Putamen (tissue), 1 donor: ENCODE results near the gene KBTBD2.
A peak's percentile ranks its signal among the peaks of the same experiment; 100 is the strongest.
"Not testable (repeated sequence)": the region's sequence is repeated elsewhere in the genome, so short reads cannot be mapped to it uniquely, and the experiment has no call there.

Experiments used
- DNase-seq: peaks from one replicate; pipeline ENCODE4 v3.0.0-alpha.2; 2016; ENCODE audit warnings: low spot score

The KBTBD2 gene

DNA sequence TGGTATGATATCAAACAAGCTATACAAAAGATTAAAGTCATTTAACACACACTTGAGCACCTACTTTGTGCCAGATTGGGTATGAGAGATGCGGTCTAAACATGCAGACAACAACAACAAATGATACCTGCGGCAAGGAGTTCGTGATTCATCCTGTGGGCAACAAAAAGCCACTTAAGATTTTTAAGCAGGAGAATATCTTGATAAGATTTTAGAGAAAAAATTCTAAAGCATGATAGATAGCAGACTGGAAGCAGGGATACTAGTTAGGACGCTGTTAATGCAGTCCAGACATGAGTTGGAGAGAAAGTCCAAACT lies 1.6 kb upstream of the KBTBD2 start:
- no peak for DNase-seq

DNA sequence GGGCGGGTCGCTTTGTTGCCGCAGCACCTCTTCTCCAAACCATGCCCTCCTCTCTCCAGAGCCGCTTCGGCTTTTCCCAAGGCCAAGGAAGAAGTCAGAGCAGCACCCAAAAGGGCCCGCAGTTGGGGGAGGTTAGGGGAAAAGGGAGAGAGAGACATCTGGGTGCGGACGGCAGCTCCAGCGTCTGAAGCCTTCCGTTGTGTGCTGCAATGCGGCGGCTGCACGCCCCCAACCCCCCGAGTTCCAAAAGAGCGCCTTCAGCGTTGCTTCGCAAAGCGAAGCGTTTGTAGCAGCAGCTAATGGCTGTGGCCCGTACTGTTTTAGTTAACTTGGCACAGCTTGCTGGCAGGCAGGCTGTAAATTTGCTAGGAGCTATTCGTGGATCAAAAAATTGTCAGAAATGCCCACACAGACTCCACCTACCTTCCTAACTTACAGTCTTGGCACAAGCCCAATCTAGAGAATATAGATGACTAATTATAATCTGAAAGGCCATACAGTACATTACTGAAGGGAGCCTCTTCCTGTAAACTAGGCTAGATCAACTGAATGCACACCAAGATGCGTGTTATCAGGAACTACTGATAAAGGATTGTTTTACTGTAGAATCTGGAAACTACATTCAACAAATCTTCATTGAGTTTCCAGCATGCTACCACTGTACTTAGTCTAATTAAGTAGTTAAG lies 1.1 kb upstream of the KBTBD2 start:
- peak; percentile 70 for DNase-seq

DNA sequence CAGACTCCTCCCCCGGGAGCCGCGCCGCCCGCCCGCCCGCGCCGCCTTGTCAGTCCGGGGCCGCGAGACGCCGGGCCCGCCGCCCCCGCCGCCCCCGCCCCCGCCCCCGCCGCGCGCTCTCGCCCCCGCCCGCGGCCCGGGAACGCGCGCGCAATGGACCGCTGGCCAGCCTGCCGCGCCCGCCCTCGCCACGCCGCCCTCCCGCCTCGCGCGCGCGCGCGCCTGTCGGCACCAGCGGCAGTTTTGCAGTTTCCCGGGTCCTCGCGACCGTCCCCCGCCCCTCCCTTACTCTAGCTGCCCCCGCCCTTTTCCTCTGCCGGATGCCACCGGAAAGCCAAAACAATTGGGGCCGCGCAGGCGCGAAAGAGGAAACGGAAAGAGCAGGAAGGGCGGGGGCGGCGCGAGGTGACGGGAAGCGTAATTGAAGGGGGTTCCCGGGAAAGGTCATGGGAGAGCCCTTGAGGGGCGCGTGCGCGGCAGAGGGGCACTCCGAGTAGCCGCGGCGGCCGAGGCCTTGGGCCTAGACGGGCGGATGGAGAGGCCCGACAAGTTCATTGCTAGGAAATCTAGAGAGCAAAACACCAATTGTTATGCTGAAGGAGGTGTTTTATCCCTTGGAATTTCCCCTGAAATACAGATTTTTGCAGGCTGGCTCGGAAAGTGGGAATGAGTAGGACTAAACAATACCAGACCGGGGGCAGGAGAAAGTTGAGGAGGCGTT lies 400 bp upstream of the KBTBD2 start:
- peak; percentile 96 for DNase-seq

DNA sequence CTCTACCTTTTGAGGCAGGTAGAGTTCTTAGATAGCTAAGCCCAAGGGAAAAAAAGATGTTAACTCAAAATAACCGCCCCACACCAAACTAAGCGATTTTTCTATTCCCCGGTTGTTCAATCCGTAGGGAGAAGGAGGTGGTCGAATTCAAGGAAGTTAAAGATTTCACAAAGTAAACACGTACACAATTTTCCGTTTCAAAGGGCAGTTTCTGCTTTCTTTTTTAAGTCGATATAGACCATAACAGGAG lies 842 bp downstream of the KBTBD2 start:
- peak; percentile 51 for DNase-seq

DNA sequence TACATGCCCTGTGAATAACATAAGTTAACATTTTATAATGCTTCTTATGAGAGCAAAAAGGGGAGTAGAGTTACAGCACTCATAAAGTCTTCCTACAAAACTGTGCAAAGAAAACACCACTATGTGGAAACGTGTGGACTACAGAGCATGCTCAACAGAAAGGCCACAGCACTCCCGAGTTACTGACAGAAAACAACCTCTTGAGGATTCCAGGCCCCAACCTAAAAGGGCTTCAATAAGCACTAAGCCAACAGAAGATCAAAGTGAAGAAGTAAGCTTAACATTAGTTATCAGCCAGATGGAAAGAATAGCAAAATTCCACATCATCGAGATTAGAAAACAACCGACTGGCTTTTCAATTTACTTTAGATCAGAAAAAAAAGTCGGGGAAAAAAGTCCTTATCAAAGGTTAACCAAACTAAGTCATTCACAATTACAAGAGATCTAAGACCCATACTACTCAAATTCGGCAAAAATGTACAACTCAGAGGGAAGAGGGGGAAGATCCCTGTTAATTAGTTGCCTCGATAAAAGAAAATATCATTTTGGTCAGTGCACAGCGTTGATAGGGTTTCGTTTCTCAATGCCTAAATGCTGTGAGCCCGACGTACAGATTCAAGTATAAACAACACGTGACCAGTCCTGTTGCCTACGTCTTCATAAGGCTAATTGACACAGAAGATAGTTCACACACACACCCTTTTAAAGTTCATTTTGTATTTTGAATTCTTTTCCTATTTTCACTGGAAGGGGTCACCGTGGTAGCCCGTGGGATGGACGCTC lies 1.4 kb downstream of the KBTBD2 start:
- peak; percentile 35 for DNase-seq

DNA sequence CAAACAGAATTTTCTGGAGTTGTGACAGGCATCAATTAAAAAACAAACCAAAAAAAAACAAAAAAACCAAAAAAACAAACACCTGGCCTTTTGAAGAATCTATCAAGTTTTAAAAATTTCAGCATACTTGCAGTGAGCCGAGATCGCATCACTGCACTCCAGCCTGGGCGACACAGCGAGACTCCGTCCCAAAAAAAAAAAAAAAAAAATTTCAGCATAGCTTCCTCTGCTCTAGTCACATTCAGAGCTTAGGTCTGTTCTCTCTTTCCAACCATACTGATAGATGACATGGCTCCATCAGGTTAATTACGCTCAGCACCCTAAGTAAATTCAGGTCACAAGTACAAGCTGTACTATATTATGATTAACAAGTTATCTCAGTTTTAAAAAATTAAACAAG lies 3.1 kb downstream of the KBTBD2 start:
- no peak for DNase-seq

DNA sequence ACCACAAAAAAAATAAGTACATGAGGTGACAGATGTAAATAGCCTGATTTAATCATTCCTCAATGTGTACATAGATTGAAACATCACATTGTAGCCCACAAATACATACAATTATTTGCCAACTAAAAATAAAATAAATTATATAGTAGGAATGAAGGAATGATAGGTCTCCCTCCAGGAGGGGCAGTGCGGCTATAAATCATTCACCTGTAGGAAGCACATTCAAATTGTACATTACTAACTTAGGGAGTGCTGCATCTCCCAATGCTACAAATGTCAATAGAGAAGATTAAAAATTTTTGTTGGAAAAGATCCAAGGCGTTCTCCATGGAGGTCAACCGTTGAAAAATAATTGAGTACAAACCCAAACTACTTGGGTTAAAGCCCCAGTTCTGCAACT lies 4.2 kb downstream of the KBTBD2 start:
- DNase-seq, result no peak

DNA sequence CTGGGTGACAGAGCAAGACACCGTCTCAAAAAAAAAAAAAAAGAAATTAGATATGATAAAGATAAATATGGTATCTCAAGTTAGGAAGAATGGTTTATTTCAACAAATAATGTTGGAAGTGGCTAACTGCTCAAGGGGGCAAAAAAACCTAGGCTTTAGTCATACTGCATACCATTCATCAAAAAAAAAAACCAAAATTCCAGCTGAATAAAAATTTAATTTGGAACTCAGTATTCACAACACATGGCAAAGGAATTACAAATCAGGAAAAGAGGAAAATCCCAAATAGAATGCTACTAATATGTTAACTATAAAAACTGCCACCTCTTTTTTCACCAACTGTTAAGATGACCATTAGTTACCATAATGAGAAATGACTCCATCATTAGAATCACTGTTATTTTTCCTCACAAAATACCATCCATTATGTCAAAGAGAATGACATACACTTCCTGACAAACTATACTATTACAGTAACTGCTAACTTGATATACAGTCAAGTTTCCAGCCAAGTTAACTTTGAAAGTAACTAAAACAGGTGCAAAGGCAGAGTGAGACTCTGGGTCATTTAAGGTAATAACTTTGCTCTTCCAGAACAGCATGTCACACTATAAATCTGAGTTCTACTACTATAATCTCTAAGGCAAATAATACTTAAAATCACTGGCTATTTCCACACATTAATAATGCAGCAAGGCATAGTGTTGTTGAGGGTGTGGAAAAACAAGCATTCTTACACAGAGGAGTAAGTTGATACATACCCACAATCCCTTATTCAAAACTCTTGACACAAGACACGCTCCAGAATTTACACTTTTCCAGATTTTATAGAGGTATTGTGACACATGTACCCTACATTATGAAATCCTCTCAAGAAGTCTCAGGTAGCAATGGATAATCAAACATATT lies 10.2 kb downstream of the KBTBD2 start:
- DNase-seq, result no peak

DNA sequence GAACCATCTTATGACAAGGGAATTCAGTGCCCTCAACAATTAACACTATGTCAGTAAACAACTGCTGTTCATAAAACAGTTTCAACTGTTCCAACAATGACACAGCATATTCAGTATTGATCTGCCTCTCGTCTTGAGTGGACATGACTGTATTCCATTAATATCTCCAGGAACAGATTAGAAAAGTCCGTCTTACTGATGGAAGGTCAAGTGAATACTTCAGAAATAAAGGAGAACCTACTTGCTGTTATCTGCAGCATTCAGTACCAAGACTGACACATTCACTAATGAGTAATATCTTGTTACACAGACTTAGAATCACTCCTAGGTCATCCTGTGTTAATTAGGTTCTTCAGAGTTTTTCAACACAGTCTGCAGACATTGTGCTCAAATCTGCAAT lies 12.1 kb downstream of the KBTBD2 start:
- no peak for DNase-seq

DNA sequence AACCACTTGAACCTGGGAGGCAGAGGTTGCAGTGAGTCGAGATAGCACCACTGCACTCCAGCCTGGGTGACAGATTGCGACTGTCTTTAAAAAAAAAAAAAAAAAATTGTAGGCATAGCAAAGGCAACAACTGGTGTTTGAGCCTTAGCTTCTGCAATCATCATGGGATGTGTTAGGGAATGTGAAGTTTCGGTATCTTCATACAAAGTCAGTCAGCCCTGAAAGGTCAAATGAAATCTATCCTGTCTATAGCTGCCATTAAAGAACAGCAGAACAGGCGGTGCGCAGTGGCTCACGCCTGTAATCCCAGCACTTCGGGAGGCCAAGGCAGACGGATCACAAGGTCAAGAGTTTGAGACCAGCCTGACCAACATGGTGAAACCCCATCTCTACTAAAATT lies 13.5 kb downstream of the KBTBD2 start:
- DNase-seq, result not testable (repeated sequence)

DNA sequence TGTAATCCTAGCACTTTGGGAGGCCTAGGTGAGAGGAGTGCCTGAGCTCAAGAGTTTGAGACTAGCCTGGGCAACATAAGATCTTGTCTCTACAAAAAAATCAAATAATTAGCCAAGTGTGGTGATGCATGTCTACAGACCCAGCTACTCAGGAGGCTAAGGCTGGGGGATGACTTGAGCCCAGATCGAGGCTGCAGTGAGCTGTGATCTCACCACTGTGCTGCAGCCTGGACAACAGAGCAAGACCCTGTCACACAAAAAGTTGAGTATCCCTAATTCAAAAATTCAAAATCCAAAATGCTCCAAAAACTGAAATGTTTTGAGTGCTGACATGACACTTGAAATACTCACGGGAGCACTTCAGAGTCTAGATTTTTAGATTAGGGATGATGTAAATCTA lies 19.1 kb downstream of the KBTBD2 start:
- DNase-seq, result no peak

DNA sequence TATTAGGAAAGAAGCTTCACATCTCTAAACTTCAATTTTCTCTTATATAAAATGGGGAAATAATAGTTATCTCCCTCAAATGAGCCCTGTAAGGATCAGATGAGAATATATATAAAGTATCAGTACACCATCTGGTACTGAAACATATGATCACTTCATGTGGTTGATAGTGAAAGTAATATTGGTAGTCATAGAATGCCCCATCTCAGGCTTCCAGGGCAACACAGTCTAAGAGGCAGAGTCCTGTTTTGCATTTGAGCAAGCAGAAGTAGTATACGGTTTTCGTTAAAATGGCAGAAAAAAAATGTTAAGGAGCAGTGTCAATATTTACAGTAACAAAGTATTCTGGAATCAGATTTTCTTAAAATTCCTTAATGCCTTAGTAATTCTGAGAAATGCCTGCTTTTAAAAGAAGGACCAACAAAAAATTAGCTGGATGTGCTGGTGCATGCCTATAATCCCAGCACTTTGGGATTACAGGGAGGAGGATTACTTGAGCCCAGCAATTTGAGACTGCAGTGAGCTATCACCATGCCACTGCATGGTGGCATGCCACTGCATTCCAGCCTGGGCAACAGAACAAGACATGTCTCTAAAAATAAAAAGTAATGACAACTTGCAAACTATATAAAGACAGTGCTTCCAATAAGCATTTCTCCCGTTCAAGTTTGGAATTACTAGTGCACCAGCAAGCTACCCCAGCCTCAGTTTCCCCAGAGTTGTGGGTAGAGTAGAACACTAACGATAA lies 19.8 kb downstream of the KBTBD2 start:
- no peak for DNase-seq

DNA sequence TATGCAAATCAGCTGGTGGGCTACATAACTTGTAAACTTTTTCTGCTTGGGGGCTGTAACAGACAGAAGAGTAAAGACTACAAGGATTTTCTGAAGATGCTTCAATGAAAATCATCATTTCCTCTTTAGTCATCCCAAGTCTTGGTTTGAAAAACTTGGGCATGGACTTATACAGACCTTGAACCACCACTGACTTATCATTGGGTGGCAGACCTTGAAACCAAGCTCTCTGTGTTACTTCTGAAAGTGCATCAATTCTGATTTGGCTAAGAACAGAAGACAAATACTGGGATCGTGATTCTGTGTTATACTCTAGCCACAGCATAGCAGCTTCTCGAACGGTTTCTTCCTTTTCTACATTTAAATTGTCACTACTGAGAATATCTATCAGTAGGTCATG lies 21.3 kb downstream of the KBTBD2 start:
- no peak for DNase-seq

DNA sequence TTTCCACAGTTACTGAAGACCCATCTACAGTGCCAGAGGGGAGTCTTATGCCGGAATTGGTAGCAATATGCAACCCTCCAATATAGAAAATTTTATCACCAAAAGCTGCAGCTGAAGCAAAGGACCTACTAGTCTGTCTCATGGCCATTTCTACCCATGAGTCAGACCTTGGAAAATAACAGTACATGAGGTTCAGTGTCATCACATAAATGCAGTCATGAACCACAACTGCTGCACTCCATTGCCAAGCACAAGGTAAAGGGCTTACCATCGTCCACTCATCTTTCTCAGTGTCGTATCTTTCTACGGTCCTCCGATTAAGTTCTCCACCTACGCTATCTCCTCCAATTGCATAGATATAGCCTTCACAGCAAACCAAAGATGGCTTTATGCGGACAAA lies 21.8 kb downstream of the KBTBD2 start:
- DNase-seq, result no peak

DNA sequence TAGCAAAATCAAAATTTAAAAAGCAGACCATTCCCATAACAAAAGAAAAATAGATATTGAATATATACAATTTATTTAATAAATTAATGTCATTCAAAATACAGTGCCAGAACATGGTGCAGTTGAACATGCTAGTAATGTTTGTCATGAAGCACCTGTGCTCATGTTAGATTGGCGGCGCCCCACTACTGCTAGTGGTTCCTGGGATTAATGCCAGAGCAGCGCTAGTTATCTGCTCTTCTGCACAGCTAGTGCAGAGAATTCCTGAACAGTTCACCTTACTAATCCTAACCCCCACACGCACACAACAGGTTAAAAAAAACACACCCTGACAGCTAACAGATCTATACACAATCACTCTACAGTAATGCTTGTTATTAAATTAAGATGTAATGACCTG lies 23.4 kb downstream of the KBTBD2 start:
- DNase-seq, result no peak

DNA sequence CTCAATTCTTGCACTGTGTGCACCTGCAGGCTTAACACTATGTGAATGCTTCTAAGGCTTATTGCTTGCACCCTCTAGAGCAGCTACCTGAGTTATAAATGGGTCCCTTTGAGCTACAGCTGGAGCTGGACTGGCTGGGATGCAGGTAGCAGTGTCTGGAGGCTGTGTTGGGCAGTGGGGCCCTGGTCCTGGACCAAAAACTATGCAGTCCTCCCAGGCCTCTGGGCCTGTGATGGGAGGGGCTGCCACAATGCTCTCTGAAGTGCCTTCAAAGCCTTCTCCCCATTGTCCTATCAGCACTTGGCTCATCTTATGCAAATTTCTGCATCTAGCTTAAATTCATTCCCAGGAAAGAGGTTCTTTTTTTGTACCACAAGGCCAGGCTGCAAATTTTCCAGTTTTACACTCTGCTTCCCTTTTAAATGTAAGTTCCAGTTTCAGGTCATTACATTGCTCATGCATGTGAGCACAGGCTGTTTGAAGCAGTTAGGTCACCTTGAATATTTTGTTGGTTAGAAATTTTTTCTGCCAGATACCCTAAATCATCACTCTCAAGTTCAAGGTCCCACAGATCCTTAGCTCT lies 26.0 kb downstream of the KBTBD2 start:
- no peak for DNase-seq

DNA sequence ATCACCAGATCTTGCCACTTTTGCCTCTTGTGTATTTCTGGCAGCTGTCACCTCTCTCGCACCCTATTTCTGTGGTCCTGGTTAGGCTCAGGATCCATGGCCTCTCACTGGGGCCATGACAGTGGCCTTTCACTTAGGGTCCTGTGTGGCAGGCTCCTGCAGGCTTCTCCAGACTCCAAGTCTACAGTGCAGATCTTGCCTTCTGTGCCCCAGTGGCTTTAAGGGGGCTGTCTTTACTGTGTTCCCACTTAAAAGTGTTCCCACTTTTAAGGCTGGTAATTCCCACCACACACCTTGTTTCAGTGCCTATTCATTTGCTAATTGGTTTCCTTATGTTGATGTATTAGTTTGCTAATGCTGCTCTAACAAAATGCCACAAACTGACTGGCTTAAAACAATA lies 27.7 kb downstream of the KBTBD2 start:
- DNase-seq, result not testable (repeated sequence)

DNA sequence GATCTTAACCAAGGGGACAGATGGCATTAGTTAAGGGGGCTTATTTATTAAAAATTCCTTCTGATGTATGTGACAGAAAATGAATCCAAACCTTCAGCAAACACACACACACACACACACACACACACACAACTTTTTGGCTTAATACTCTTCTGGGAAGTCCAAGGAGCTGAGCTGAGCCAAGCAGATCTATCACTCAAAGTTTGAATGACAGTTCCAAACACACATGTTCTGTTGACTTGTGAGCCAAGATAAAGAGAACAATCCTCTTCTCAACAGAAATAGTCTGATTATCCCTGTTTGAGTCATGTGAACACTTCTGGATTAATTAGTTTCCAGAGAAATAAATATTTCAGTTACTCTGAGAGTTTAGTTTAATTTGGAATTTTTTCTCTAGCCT lies 31.5 kb downstream of the KBTBD2 start:
- no peak for DNase-seq

DNA sequence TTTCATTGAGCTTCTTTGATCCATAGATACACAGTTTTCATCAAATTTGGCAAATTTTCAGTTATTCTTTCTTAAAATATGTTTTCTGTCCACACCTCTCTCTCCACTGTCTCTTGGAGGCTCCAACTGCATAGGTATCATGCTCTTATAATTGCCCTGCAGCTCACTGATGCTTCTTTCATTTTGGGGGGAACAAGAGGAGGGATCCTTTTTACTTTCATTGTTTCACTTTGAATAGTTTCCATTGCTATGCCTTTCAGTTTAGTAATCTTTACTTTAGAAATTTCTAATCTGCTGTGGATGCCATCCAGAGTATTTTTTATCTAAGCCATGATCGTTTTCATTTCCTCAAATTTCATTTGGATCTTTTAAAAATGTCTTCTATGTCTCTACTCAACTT lies 32.9 kb downstream of the KBTBD2 start:
- DNase-seq, result no peak

DNA sequence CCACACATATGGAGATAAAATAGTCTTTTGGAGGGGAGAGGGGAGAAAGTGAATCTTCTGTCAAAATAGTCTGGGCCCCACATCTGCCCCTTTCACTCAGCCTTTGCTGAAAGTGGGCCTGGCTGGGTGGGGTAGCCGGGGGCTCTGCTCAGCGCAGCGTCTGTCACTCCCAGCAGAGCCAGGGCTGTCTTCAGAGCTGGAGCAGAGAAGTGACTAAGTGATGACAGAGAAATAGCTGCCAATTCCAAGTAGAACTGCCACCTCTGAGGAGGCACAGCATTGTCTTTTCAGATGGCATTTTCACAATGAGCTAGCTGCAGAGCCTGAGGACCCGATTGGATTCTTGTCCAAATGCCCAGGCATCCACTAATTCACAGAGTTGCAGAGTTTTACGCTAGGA lies 34.5 kb downstream of the KBTBD2 start:
- not testable (repeated sequence) for DNase-seq
